Spleen (tissue), 11 donors: Measurements from ENCODE around the gene DCPS. TPM values are rescaled to one million over a fixed set of nuclear protein-coding genes. Genes with fewer than 3 reads are reported as not detected.
"Not testable (repeated sequence)": the region's sequence is repeated elsewhere in the genome, so short reads cannot be mapped to it uniquely, and the experiment has no call there.

Source experiments
- DNase-seq: peaks from one replicate; pipeline ENCODE4 v3.0.0-alpha.2; 2020
- H3K27ac ChIP-seq, 8 donors: fragments of 200-600 bp; sonication (generic) in 7 of 8; 1 replicate in 4 of 8; 2 replicates in 4 of 8; pipeline versions ENCODE4 v1.5.0 to v1.8.0; 2016 to 2021; ENCODE audit warnings: inconsistent platforms in 4 of 8, mild to moderate bottlenecking in 4 of 8, moderate library complexity in 1 of 8
- H3K27me3 ChIP-seq, 7 donors: fragments of 200-600 bp; sonication (generic) in 6 of 7; replicated peaks in 1 of 7; 1 replicate in 4 of 7; 2 replicates in 3 of 7; pipeline versions ENCODE4 v1.5.0 to v1.8.0; 2016 to 2021; ENCODE audit warnings: inconsistent platforms in 3 of 7, mild to moderate bottlenecking in 1 of 7
- H3K36me3 ChIP-seq, 6 donors: fragments of 200-600 bp; sonication (generic) in 5 of 6; 1 replicate in 4 of 6; 2 replicates in 2 of 6; pipeline versions ENCODE4 v1.5.0 to v1.8.0; 2016 to 2021; ENCODE audit warnings: inconsistent platforms in 2 of 6
- H3K4me1 ChIP-seq, 6 donors: fragments of 200-600 bp; sonication (generic) in 5 of 6; 1 replicate in 3 of 6; 2 replicates in 3 of 6; pipeline versions ENCODE4 v1.5.0 to v1.8.0; 2016 to 2021; ENCODE audit warnings: inconsistent platforms in 3 of 6
- H3K4me3 ChIP-seq, 8 donors: fragments of 200-600 bp; sonication (generic) in 7 of 8; 1 replicate in 4 of 8; 2 replicates in 4 of 8; pipeline versions ENCODE4 v1.5.0 to v1.8.0; 2016 to 2021; ENCODE audit warnings: inconsistent platforms in 4 of 8, mild to moderate bottlenecking in 4 of 8, moderate library complexity in 2 of 8
- H3K9me3 ChIP-seq, 8 donors: fragments of 200-600 bp; sonication (generic) in 7 of 8; 1 replicate in 4 of 8; 2 replicates in 4 of 8; pipeline versions ENCODE4 v1.5.0 to v1.8.0; 2016 to 2021; ENCODE audit warnings: inconsistent platforms in 4 of 8
- CTCF ChIP-seq, 11 experiments: fragments of 200-600 bp in 7 of 11; fragments of 450-650 bp in 4 of 11; sonication (generic) in 4 of 11; IDR thresholded peaks in 8 of 11; conservative IDR thresholded peaks in 3 of 11; 1 replicate in 7 of 11; 2 replicates in 4 of 11; pipeline versions ENCODE4 v1.4.0 to v1.8.0; 2016 to 2021; ENCODE audit warnings: antibody characterized with exemption in 11 of 11, inconsistent platforms in 4 of 11, mild to moderate bottlenecking in 1 of 11
- POLR2A ChIP-seq, 3 donors: fragments of 450-650 bp; IDR thresholded peaks; one replicate each; pipeline ENCODE4 v1.5.1; 2017; ENCODE audit warnings: antibody characterized with exemption in 3 of 3, mild to moderate bottlenecking in 1 of 3
- POLR2AphosphoS5 ChIP-seq, 3 donors: sonication (generic); formaldehyde crosslinking; IDR thresholded peaks; one replicate each; pipeline ENCODE4 v1.5.1; 2017; ENCODE audit warnings: antibody characterized with exemption in 3 of 3
- WGBS, 5 donors: extraction: QIAGEN DNeasy Blood & Tissue Kit in 3 of 5; methylation state at CpG; one replicate each; pipeline versions ENCODE4 v1.1.5 to v1.1.7; 2013 to 2018; 5-methylcytosine and 5-hydroxymethylcytosine counted together
- intact Hi-C: fragments of 100-400 bp; cut with DNase I; formaldehyde crosslinking; loops from one replicate; pipeline ENCODE4 v1.15.0; 2023; ENCODE audit warnings: low total_unique reads
- polyA plus RNA-seq, 3 donors: library from polyadenylated mRNA; stranded (reverse); fragments of 200-250 nt; gene quantifications; one replicate each; pipeline ENCODE4 v1.2.1, GENCODE V29; 2013
- total RNA-seq, 7 donors: library from RNA; depleted of rRNA in 3 of 7; stranded (reverse); fragments of >200 nt in 3 of 7; fragmentation: NEBNext Ultra II Directional in 4 of 7; extraction: Animal tissue kit (Norgen Biotek cat#: 25700) in 4 of 7; gene quantifications; one replicate each; pipeline versions ENCODE4 v1.1.0 to v1.2.1, GENCODE V29; 2016 to 2021
- donor health status: healthy with polysubstance abuse.
- donor health status: DM: no; HTN: no; CAD: no; lungs with moderate emphysema.
- donor health status: DM: no; HTN: no; CAD: no.
- donor health status: Bipolar disorder and iron deficiency.
- donor health status: healthy.
- donor health status: DM: no; HTN: no; CAD: no.
- donor health status: DM: yes; HTN: yes; CAD: no.

The DCPS gene
- total and polyA plus RNA-seq, 10 donors, result 17.4 to 35.2 (median 22.7) TPM

- 71 to 93% (median 85%) methylated on average over 4 of the region's 4 CpGs for WGBS, 5 donors
- Histone ChIP-seq H3K36me3 (peaks cover 0 to 61% (median 9%) of the 10 kb centered on the region in 6 donors), H3K27me3 (no peaks in the 10 kb centered on the region), H3K4me3 (no peak overlapping the region), H3K4me1 (peaks cover 21 to 94% (median 64%) of the 10 kb centered on the region in 6 donors), H3K27ac (peak overlapping the region in 2 of 8 donors; percentile 16 to 23), H3K9me3 (no peaks in the 10 kb centered on the region)
- DNase-seq, result no peak
- intact Hi-C loops, result loop anchor here (5.0 kb wide), 1 partner anchor 174 kb away; no protein-coding TSS in a partner anchor
- no peak for TF ChIP-seq CTCF (IDR thresholded peaks at IDR 0.05 in 8 of 11, conservative IDR thresholded peaks at IDR 0.05 in 3 of 11)
- TF ChIP-seq POLR2AphosphoS5 (IDR thresholded peaks at IDR 0.05), result no peak
- TF ChIP-seq POLR2A (IDR thresholded peaks at IDR 0.05), result no peak
Observed at GRCh38 chr11:126308271-126308671, 4.4 kb downstream of the DCPS start.

GRCh38 chr11:126308771-126309170 lies 4.9 kb downstream of the DCPS start:
- H3K36me3 ChIP-seq, result peaks cover 0 to 63% (median 10%) of the 10 kb centered on the region in 6 donors
- H3K4me1 ChIP-seq, result peaks cover 21 to 94% (median 62%) of the 10 kb centered on the region in 6 donors
- not testable (repeated sequence) for DNase-seq, H3K9me3 ChIP-seq, H3K4me3 ChIP-seq, H3K27me3 ChIP-seq
- intact Hi-C loops, result loop anchor here (5.0 kb wide), 1 partner anchor 174 kb away; no protein-coding TSS in a partner anchor
- 72 to 96% (median 86%) methylated on average over 4 of the region's 4 CpGs for WGBS, 5 donors
- peak overlapping the region in 2 of 8 donors; percentile 16 to 23 for H3K27ac ChIP-seq

GRCh38 chr11:126310200-126310991 lies 6.5 kb downstream of the DCPS start:
- H3K9me3 ChIP-seq, result no peaks in the 10 kb centered on the region
- intact Hi-C loops, result no loop called here
- H3K27me3 ChIP-seq, result no peaks in the 10 kb centered on the region
- TF ChIP-seq POLR2AphosphoS5 (IDR thresholded peaks at IDR 0.05) (peak; percentile 25 to 50 (median 33)), POLR2A (IDR thresholded peaks at IDR 0.05) (no peak), CTCF (IDR thresholded peaks at IDR 0.05 in 8 of 11, conservative IDR thresholded peaks at IDR 0.05 in 3 of 11) (peak; percentile 66 to 92 (median 85))
- no peak overlapping the region for H3K4me3 ChIP-seq
- 57 to 70% (median 63%) methylated on average over 12 of the region's 12 CpGs for WGBS, 5 donors
- H3K4me1 ChIP-seq, result peaks cover 14 to 83% (median 51%) of the 10 kb centered on the region in 6 donors
- peak overlapping the region in 7 of 8 donors; percentile 37 to 89 (median 79) for H3K27ac ChIP-seq
- peaks cover 0 to 78% (median 17%) of the 10 kb centered on the region in 6 donors for H3K36me3 ChIP-seq
- DNase-seq, result peak; percentile 90

GRCh38 chr11:126310992-126311310 lies 7.1 kb downstream of the DCPS start:
- WGBS, 5 donors, result 49 to 74% (median 54%) methylated on average over 5 to 6 of the region's 6 CpGs
- H3K27ac ChIP-seq, result peak overlapping the region in 7 of 8 donors; percentile 37 to 89 (median 79)
- peaks cover 14 to 83% (median 45%) of the 10 kb centered on the region in 6 donors for H3K4me1 ChIP-seq
- no peaks in the 10 kb centered on the region for H3K27me3 ChIP-seq
- intact Hi-C loops, result no loop called here
- DNase-seq, result no peak
- no peak overlapping the region for H3K4me3 ChIP-seq
- H3K9me3 ChIP-seq, result no peaks in the 10 kb centered on the region
- TF ChIP-seq CTCF (IDR thresholded peaks at IDR 0.05 in 8 of 11, conservative IDR thresholded peaks at IDR 0.05 in 3 of 11) (no peak), POLR2AphosphoS5 (IDR thresholded peaks at IDR 0.05) (no peak), POLR2A (IDR thresholded peaks at IDR 0.05) (no peak)
- H3K36me3 ChIP-seq, result peaks cover 0 to 82% (median 17%) of the 10 kb centered on the region in 6 donors
